Liver (tissue), 9 donors: ENCODE measurements around the gene PSMD6. TPM values are rescaled to one million over a fixed set of nuclear protein-coding genes. Genes with fewer than 3 reads are reported as not detected.

Experiments
- DNase-seq: peaks from one replicate; pipeline ENCODE4 v3.0.0-alpha.2; 2017; ENCODE audit warnings: low spot score
- H3K27ac ChIP-seq, 2 donors: one replicate each; pipeline ENCODE4 v1.7.0; 2013; ENCODE audit warnings: inconsistent platforms in 2 of 2, low read length in 2 of 2, control low read depth in 1 of 2, low read depth in 1 of 2, mild to moderate bottlenecking in 1 of 2
- H3K27me3 ChIP-seq, 4 donors: one replicate each; pipeline versions ENCODE4 v1.6.1 to v1.7.0; 2013; ENCODE audit warnings: low read length in 3 of 4, inconsistent platforms in 1 of 4, mild to moderate bottlenecking in 1 of 4, moderate library complexity in 1 of 4; ENCODE audit not compliant: control insufficient read depth in 4 of 4, insufficient read depth in 4 of 4
- H3K36me3 ChIP-seq, 4 donors: one replicate each; pipeline versions ENCODE4 v1.6.1 to v1.7.0; 2013; ENCODE audit warnings: low read length in 3 of 4, mild to moderate bottlenecking in 3 of 4, low read depth in 1 of 4, moderate library complexity in 1 of 4; ENCODE audit not compliant: control insufficient read depth in 4 of 4, insufficient read depth in 3 of 4
- H3K4me1 ChIP-seq, 4 donors: one replicate each; pipeline versions ENCODE4 v1.6.1 to v1.7.0; 2013; ENCODE audit warnings: low read length in 3 of 4, mild to moderate bottlenecking in 3 of 4, moderate library complexity in 1 of 4; ENCODE audit not compliant: control insufficient read depth in 4 of 4, insufficient read depth in 4 of 4
- H3K4me3 ChIP-seq, 3 donors: one replicate each; pipeline versions ENCODE4 v1.6.1 to v1.7.0; 2013; ENCODE audit warnings: low read length in 3 of 3, control low read depth in 1 of 3, low read depth in 1 of 3, mild to moderate bottlenecking in 1 of 3
- H3K9ac ChIP-seq, 2 donors: one replicate each; pipeline ENCODE4 v1.7.0; 2013; ENCODE audit warnings: low read length in 2 of 2, mild to moderate bottlenecking in 2 of 2, moderate library complexity in 2 of 2, control low read depth in 1 of 2, low read depth in 1 of 2
- H3K9me3 ChIP-seq, 4 donors: one replicate each; pipeline versions ENCODE4 v1.6.1 to v1.7.0; 2013; ENCODE audit warnings: low read length in 3 of 4; ENCODE audit not compliant: control insufficient read depth in 4 of 4
- FOXA1 ChIP-seq: IDR thresholded peaks from 2 replicates; pipeline ENCODE4 v1.6.1; 2016; ENCODE audit warnings: antibody characterized with exemption
- GABPA ChIP-seq, 2 donors: IDR thresholded peaks in 1 of 2; conservative IDR thresholded peaks in 1 of 2; 2 replicates each; pipeline ENCODE4 v1.6.1; 2016; ENCODE audit warnings: antibody characterized with exemption in 2 of 2, mild to moderate bottlenecking in 1 of 2, moderate library complexity in 1 of 2
- HNF4A ChIP-seq, 2 donors: conservative IDR thresholded peaks; 2 replicates each; pipeline ENCODE4 v1.6.1; 2016; ENCODE audit warnings: antibody characterized with exemption in 2 of 2, mild to moderate bottlenecking in 2 of 2
- NR2F2 ChIP-seq: IDR thresholded peaks from 2 replicates; pipeline ENCODE4 v1.6.1; 2016; ENCODE audit warnings: antibody characterized with exemption
- RAD21 ChIP-seq, 2 donors: IDR thresholded peaks; 2 replicates each; pipeline ENCODE4 v1.6.1; 2016; ENCODE audit warnings: antibody characterized with exemption in 2 of 2, mild to moderate bottlenecking in 2 of 2
- SP1 ChIP-seq: IDR thresholded peaks from 2 replicates; pipeline ENCODE4 v1.6.1; 2018; ENCODE audit warnings: antibody characterized with exemption, mild to moderate bottlenecking
- TAF1 ChIP-seq: conservative IDR thresholded peaks from 2 replicates; pipeline ENCODE4 v1.6.1; 2016; ENCODE audit warnings: antibody characterized with exemption, mild to moderate bottlenecking
- WGBS: extraction: QIAGEN DNeasy Blood & Tissue Kit; methylation state at CpG from one replicate; pipeline ENCODE4 v1.1.7; 2013; 5-methylcytosine and 5-hydroxymethylcytosine counted together
- polyA plus RNA-seq, 2 donors: library from polyadenylated mRNA; stranded (reverse) in 1 of 2; unstranded in 1 of 2; fragments of 200-250 nt in 1 of 2; fragments of >200 nt in 1 of 2; fragmentation: Nextera tagmentation in 1 of 2; extraction: Ambion mirVana in 1 of 2; gene quantifications; one replicate each; pipeline versions ENCODE4 v1.2.1 to v1.2.3, GENCODE V29; 2013 to 2015
- total RNA-seq, 2 donors: library from RNA; depleted of rRNA; stranded (reverse); fragments of >200 nt; gene quantifications; one replicate each; pipeline ENCODE4 v1.2.3, GENCODE V29; 2014
- TF ChIP-seq, protein P1 (sequence below): IDR thresholded peaks from 2 replicates; pipeline ENCODE4 v1.6.1; 2016; ENCODE audit warnings: antibody characterized with exemption
- TF ChIP-seq, protein P2 (sequence below): IDR thresholded peaks from 2 replicates; pipeline ENCODE4 v1.6.1; 2016; ENCODE audit warnings: antibody characterized with exemption, mild to moderate bottlenecking
- TF ChIP-seq, protein P3 (sequence below): IDR thresholded peaks from 2 replicates; pipeline ENCODE4 v1.6.1; 2016; ENCODE audit warnings: antibody characterized with exemption
- donor health status: healthy.
- donor health status: healthy.
- donor health status: healthy.
- donor health status: healthy.
- donor health status: healthy.

The PSMD6 gene
- total and polyA plus RNA-seq, 4 donors: 49.3 to 72.7 (median 54.9) TPM

DNA sequence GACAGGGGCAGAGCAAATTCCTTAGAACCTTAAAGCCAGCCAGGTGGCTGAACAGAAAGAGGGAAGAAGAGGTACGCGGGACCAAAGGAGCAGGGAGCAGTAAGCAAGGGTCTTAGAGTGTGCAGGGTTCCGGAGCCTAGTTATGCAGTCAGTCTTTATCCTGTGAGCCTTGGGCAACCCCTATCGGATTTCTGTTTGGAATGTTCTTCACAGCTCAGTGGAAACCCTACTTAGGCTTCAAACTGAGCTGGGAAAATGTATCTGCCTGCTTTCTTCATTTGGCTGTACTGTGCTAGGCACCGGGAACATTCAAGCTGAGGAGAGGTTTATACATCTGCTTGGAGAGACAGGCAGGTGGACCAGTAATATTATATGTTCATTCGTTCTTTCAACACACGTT lies 37.1 kb downstream of the PSMD6 start:
- H3K4me1 ChIP-seq: peaks cover 0 to 5% (median 3%) of the 10 kb centered on the region in 4 donors
- peaks cover 10 to 65% (median 52%) of the 10 kb centered on the region in 4 donors for H3K36me3 ChIP-seq
- 92% methylated on average over 7 of the region's 7 CpGs for WGBS
- no peak for DNase-seq
- H3K27me3 ChIP-seq: no peaks in the 10 kb centered on the region
- H3K4me3 ChIP-seq: no peak overlapping the region
- no peaks in the 10 kb centered on the region for H3K9me3 ChIP-seq
- H3K9ac ChIP-seq: no peak overlapping the region
- no peak overlapping the region for H3K27ac ChIP-seq
- TF ChIP-seq, protein P1, sequence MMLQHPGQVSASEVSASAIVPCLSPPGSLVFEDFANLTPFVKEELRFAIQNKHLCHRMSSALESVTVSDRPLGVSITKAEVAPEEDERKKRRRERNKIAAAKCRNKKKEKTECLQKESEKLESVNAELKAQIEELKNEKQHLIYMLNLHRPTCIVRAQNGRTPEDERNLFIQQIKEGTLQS: no peak
- TF ChIP-seq, protein P2, sequence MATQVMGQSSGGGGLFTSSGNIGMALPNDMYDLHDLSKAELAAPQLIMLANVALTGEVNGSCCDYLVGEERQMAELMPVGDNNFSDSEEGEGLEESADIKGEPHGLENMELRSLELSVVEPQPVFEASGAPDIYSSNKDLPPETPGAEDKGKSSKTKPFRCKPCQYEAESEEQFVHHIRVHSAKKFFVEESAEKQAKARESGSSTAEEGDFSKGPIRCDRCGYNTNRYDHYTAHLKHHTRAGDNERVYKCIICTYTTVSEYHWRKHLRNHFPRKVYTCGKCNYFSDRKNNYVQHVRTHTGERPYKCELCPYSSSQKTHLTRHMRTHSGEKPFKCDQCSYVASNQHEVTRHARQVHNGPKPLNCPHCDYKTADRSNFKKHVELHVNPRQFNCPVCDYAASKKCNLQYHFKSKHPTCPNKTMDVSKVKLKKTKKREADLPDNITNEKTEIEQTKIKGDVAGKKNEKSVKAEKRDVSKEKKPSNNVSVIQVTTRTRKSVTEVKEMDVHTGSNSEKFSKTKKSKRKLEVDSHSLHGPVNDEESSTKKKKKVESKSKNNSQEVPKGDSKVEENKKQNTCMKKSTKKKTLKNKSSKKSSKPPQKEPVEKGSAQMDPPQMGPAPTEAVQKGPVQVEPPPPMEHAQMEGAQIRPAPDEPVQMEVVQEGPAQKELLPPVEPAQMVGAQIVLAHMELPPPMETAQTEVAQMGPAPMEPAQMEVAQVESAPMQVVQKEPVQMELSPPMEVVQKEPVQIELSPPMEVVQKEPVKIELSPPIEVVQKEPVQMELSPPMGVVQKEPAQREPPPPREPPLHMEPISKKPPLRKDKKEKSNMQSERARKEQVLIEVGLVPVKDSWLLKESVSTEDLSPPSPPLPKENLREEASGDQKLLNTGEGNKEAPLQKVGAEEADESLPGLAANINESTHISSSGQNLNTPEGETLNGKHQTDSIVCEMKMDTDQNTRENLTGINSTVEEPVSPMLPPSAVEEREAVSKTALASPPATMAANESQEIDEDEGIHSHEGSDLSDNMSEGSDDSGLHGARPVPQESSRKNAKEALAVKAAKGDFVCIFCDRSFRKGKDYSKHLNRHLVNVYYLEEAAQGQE: no peak
- TF ChIP-seq, protein P3, sequence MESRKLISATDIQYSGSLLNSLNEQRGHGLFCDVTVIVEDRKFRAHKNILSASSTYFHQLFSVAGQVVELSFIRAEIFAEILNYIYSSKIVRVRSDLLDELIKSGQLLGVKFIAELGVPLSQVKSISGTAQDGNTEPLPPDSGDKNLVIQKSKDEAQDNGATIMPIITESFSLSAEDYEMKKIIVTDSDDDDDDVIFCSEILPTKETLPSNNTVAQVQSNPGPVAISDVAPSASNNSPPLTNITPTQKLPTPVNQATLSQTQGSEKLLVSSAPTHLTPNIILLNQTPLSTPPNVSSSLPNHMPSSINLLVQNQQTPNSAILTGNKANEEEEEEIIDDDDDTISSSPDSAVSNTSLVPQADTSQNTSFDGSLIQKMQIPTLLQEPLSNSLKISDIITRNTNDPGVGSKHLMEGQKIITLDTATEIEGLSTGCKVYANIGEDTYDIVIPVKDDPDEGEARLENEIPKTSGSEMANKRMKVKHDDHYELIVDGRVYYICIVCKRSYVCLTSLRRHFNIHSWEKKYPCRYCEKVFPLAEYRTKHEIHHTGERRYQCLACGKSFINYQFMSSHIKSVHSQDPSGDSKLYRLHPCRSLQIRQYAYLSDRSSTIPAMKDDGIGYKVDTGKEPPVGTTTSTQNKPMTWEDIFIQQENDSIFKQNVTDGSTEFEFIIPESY: no peak
- TF ChIP-seq HNF4A (conservative IDR thresholded peaks at IDR 0.05): no peak
- TF ChIP-seq RAD21 (IDR thresholded peaks at IDR 0.05): no peak

DNA sequence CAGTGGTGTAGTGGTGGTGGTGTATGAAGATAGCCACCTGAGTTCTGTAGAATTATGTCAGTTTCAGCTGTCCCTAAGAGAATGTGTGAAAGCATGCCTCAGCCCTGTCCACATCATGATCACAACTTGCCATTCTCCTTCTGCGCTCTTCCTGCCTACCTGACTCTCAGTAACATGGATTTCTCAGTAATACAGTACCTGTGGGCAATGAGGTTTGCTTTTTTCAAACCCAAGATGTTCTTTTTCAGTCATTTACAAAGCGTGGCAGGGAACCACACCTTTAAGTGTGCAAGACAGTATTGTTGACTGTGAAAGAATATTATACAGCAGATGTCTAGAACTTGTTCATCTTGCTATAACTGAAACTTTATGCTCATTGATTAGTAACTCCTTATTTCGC lies 38.9 kb downstream of the PSMD6 start:
- Histone ChIP-seq H3K4me1 (peaks cover 0 to 20% (median 14%) of the 10 kb centered on the region in 4 donors), H3K36me3 (peaks cover 6 to 51% (median 41%) of the 10 kb centered on the region in 4 donors), H3K4me3 (no peak overlapping the region), H3K27me3 (no peaks in the 10 kb centered on the region), H3K9ac (no peak overlapping the region), H3K9me3 (no peaks in the 10 kb centered on the region), H3K27ac (no peak overlapping the region)
- WGBS: 97% methylated on average over 3 of the region's 3 CpGs
- DNase-seq: no peak
- TF ChIP-seq, protein P3: no peak
- no peak for TF ChIP-seq TAF1
- TF ChIP-seq FOXA1: no peak
- no peak for TF ChIP-seq SP1
- TF ChIP-seq NR2F2: no peak
- TF ChIP-seq, protein P1: no peak
- TF ChIP-seq RAD21 (IDR thresholded peaks at IDR 0.05): no peak
- TF ChIP-seq HNF4A (conservative IDR thresholded peaks at IDR 0.05): no peak
- TF ChIP-seq GABPA (IDR thresholded peaks at IDR 0.05 in 1 of 2, conservative IDR thresholded peaks at IDR 0.05 in 1 of 2): no peak
